ENCODE data around the gene IL5.
A peak's percentile ranks its signal among the peaks of the same experiment; 100 is the strongest.

IL5 gene

DNA sequence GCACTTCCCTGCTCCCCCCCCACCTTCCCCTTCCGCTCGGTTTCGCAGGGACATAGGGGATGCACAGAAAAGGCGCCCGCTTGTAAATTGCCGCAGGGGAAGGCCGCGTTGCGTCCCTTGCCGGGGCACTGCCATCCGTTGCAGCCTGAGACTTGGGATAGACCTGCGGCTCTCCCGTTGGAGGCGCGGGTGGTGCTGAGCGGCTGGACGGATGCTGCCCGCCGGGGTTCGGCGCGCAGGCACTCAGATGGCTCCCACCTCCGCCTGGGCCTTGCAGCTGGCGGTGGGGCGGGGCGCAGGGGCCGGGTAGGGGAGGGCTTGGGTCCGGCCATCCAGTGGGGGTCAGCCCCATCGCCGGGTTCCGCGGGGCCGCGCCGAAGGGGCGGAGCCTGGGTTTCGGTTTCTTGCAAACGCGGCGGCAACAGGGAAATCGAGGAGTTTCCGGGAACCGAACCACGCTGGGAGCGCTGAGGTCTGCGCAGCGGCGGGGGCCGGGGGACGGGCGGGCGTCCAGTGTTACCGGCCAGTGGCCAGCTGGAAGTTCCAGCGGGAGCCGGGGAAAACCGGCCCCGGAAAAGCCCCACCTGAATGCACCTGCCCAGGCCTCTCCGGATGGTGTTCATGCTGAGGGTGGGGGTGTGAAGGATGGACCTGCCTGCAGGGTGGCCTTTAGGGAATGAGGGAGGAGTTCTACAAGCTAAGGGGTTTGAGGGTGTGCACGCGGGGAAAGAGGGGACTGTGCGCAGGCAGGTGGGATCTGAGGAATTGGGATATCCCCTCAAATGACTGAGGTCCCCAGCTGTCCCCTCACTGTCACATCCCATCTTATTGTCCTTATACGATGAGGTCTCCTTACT is 46.5 kb downstream of the IL5 start:
- Histone ChIP-seq H3K9me3 (ENCODE audit: control insufficient read depth, low read length) (no peaks in the 10 kb centered on the region), H3K27me3 (ENCODE audit: control insufficient read depth, insufficient read depth, low read length) (no peaks in the 10 kb centered on the region), H3K4me3 (ENCODE audit: low read depth, low read length) (peak overlapping the region; percentile 58), H3K9ac (peak overlapping the region; percentile 70), H3K27ac (peak overlapping the region; percentile 81), H3K4me2 (ENCODE audit: low read length) (peak overlapping the region; percentile 76), H2AFZ (peak overlapping the region; percentile 96), H3K79me2 (no peaks in the 10 kb centered on the region), H3K36me3 (ENCODE audit: control insufficient read depth, insufficient read depth, low read length) (no peaks in the 10 kb centered on the region), H3K4me1 (peaks cover 14% of the 10 kb centered on the region)
- TF ChIP-seq, protein P1, sequence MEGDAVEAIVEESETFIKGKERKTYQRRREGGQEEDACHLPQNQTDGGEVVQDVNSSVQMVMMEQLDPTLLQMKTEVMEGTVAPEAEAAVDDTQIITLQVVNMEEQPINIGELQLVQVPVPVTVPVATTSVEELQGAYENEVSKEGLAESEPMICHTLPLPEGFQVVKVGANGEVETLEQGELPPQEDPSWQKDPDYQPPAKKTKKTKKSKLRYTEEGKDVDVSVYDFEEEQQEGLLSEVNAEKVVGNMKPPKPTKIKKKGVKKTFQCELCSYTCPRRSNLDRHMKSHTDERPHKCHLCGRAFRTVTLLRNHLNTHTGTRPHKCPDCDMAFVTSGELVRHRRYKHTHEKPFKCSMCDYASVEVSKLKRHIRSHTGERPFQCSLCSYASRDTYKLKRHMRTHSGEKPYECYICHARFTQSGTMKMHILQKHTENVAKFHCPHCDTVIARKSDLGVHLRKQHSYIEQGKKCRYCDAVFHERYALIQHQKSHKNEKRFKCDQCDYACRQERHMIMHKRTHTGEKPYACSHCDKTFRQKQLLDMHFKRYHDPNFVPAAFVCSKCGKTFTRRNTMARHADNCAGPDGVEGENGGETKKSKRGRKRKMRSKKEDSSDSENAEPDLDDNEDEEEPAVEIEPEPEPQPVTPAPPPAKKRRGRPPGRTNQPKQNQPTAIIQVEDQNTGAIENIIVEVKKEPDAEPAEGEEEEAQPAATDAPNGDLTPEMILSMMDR (IDR thresholded peaks at IDR 0.05) = no peak

GRCh38 chr5:132496191-132496630 is 47.1 kb downstream of the IL5 start:
- Histone ChIP-seq H3K27me3 (ENCODE audit: control insufficient read depth, insufficient read depth, low read length) (no peaks in the 10 kb centered on the region), H3K9ac (peak overlapping the region; percentile 70), H3K9me3 (ENCODE audit: control insufficient read depth, low read length) (no peaks in the 10 kb centered on the region), H2AFZ (peak overlapping the region; percentile 96), H3K4me3 (ENCODE audit: low read depth, low read length) (peak overlapping the region; percentile 58), H3K4me1 (peaks cover 16% of the 10 kb centered on the region), H3K36me3 (ENCODE audit: control insufficient read depth, insufficient read depth, low read length) (no peaks in the 10 kb centered on the region), H3K27ac (peak overlapping the region; percentile 81), H3K79me2 (no peaks in the 10 kb centered on the region), H3K4me2 (ENCODE audit: low read length) (peak overlapping the region; percentile 76)
- TF ChIP-seq, protein P1 (IDR thresholded peaks at IDR 0.05) = no peak

DNA sequence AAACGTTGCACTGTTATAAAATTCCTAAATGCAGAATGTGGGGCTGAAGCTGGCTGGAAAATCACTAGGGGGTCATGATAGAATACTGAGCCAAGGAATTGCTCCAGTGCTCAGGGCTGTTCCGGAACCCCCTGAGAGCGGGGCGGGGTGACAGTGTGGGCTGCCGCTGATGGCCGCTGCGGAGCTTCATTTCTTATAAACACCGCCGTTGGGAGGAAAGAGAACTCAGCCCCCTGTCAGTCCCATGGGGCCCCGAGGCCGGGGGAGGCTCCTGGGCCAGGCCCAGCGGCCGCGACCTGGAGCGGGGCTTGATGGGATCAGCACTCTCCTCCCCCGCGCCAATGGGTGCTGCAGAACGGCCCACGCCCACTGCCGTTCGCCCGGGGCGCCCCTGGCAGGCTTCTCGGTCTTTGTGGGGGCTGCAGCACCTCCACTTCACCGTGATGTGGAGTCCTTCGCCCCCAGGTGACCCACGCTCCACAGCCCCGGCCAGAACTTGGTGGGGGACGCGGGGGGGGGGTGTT is 47.6 kb downstream of the IL5 start:
- TF ChIP-seq, protein P1 (IDR thresholded peaks at IDR 0.05) = no peak
- peak overlapping the region; percentile 50 for H3K4me3 ChIP-seq (ENCODE audit: low read depth, low read length)

DNA sequence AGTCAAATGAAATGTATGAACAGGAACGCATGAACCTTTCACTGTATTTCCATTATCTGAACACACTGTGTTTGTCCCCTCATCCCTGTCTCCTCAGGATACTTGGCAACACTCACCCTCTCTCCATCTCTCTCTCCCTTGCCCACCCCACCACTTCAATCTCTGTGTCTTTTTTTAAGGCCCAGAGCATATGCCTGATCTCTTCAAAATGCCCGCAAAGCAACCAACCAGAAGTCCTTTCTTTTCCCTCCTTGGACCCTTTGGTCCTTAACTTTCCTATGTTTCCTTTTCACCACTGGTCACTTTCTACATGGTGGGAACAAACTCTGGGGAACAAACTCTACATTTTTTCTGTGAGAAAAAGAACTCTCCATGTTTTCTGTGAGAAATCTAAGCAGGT is 49.5 kb downstream of the IL5 start:
- TF ChIP-seq, protein P1 (IDR thresholded peaks at IDR 0.05) = no peak
- no peak overlapping the region for H2AFZ ChIP-seq
- no peak overlapping the region for H3K27ac ChIP-seq
- no peaks in the 10 kb centered on the region for H3K9me3 ChIP-seq (ENCODE audit: control insufficient read depth, low read length)
- H3K9ac ChIP-seq = no peak overlapping the region
- H3K4me1 ChIP-seq = peaks cover 17% of the 10 kb centered on the region
- H3K79me2 ChIP-seq = peaks cover 4% of the 10 kb centered on the region
- no peak overlapping the region for H3K4me2 ChIP-seq (ENCODE audit: low read length)
- no peak overlapping the region for H3K4me3 ChIP-seq (ENCODE audit: low read depth, low read length)
- H3K27me3 ChIP-seq (ENCODE audit: control insufficient read depth, insufficient read depth, low read length) = no peaks in the 10 kb centered on the region
- H3K36me3 ChIP-seq (ENCODE audit: control insufficient read depth, insufficient read depth, low read length) = no peaks in the 10 kb centered on the region

More for the DNA sequence above, 47.6 kb downstream of the IL5 start:
- peak overlapping the region; percentile 81 for H3K27ac ChIP-seq
- H3K4me1 ChIP-seq = peaks cover 17% of the 10 kb centered on the region
- peak overlapping the region; percentile 96 for H2AFZ ChIP-seq
- no peaks in the 10 kb centered on the region for H3K79me2 ChIP-seq
- H3K27me3 ChIP-seq (ENCODE audit: control insufficient read depth, insufficient read depth, low read length) = no peaks in the 10 kb centered on the region
- peak overlapping the region; percentile 49 for H3K9ac ChIP-seq
- peak overlapping the region; percentile 76 for H3K4me2 ChIP-seq (ENCODE audit: low read length)
- no peaks in the 10 kb centered on the region for H3K9me3 ChIP-seq (ENCODE audit: control insufficient read depth, low read length)
- no peaks in the 10 kb centered on the region for H3K36me3 ChIP-seq (ENCODE audit: control insufficient read depth, insufficient read depth, low read length)
